GM18502 (cell line): ENCODE results near the gene AVEN.
"Not testable (repeated sequence)": the region's sequence is repeated elsewhere in the genome, so short reads cannot be mapped to it uniquely, and the experiment has no call there.

Experiments
- ATAC-seq: cut with Tn5 transposase; IDR thresholded peaks from one replicate; pipeline ENCODE4 v1.9.1; 2021; ENCODE audit warnings: mild to moderate bottlenecking; ENCODE audit not compliant: unreplicated experiment, poor library complexity

Gene AVEN

GRCh38 chr15:34038871-34039789 is at the start of gene AVEN:
Gene AVEN (minus strand): TSS chr15:34039204. CDS start chr15:34039046, 158 bp downstream.
- ATAC-seq = peak; percentile 54

GRCh38 chr15:34085746-34086145 is 46.7 kb upstream of the AVEN start:
- ATAC-seq = no peak

GRCh38 chr15:34084086-34084485 is 45.1 kb upstream of the AVEN start:
- no peak for ATAC-seq

- no peak for ATAC-seq
These were observed 40.9 kb upstream of the AVEN start for GRCh38 chr15:34079904-34080303.

GRCh38 chr15:34078900-34079299 is 39.9 kb upstream of the AVEN start:
- ATAC-seq = no peak

- ATAC-seq = no peak
These were observed 37.8 kb upstream of the AVEN start for GRCh38 chr15:34076785-34077184.

- ATAC-seq = no peak
These were observed 31.0 kb upstream of the AVEN start for GRCh38 chr15:34070003-34070402.

- no peak for ATAC-seq
These were observed 26.9 kb upstream of the AVEN start for GRCh38 chr15:34065941-34066340.

- no peak for ATAC-seq
These were observed 26.3 kb upstream of the AVEN start for GRCh38 chr15:34065261-34065660.

- ATAC-seq = no peak
These were observed 25.4 kb upstream of the AVEN start for GRCh38 chr15:34064438-34064837.

- ATAC-seq = no peak
These were observed 20.9 kb upstream of the AVEN start for GRCh38 chr15:34059946-34060345.

- ATAC-seq = no peak
These were observed 20.5 kb upstream of the AVEN start for GRCh38 chr15:34059476-34059875.

- no peak for ATAC-seq
These were observed 17.9 kb upstream of the AVEN start for GRCh38 chr15:34056911-34057310.

GRCh38 chr15:34055868-34056595 is 17.0 kb upstream of the AVEN start:
- no peak for ATAC-seq

- ATAC-seq = no peak
These were observed 15.2 kb upstream of the AVEN start for GRCh38 chr15:34054081-34054707.

GRCh38 chr15:34050385-34050784 is 11.4 kb upstream of the AVEN start:
- ATAC-seq = not testable (repeated sequence)

GRCh38 chr15:34049112-34049511 is 10.1 kb upstream of the AVEN start:
- no peak for ATAC-seq

GRCh38 chr15:34047893-34048775 is 9.1 kb upstream of the AVEN start:
- ATAC-seq = no peak

GRCh38 chr15:34046471-34047145 is 7.6 kb upstream of the AVEN start:
- no peak for ATAC-seq
